ENCODE measurements around the gene FHIP1A.
"Not testable (repeated sequence)": the region's sequence is repeated elsewhere in the genome, so short reads cannot be mapped to it uniquely, and the experiment has no call there.

FHIP1A gene

GRCh38 chr4:151408630-151409469 is at the start of gene FHIP1A:
Gene FHIP1A (plus strand): TSS chr4:151409176. CDS start chr4:151566260, 157,084 bp downstream.
- DNase-seq, result peak; percentile 86

GRCh38 chr4:151359576-151359975 is 49.4 kb upstream of the FHIP1A start:
- DNase-seq, result no peak

- DNase-seq, result no peak
Observed at GRCh38 chr4:151361126-151361525, 47.9 kb upstream of the FHIP1A start.

- no peak for DNase-seq
Observed at GRCh38 chr4:151361966-151362365, 47.0 kb upstream of the FHIP1A start.

GRCh38 chr4:151362404-151363164 is 46.4 kb upstream of the FHIP1A start:
- DNase-seq, result peak; percentile 73

- no peak for DNase-seq
Observed at GRCh38 chr4:151376540-151376939, 32.4 kb upstream of the FHIP1A start.

- DNase-seq, result no peak
Observed at GRCh38 chr4:151389311-151389710, 19.7 kb upstream of the FHIP1A start.

GRCh38 chr4:151389799-151390198 is 19.2 kb upstream of the FHIP1A start:
- DNase-seq, result not testable (repeated sequence)

- DNase-seq, result no peak
Observed at GRCh38 chr4:151395873-151396272, 13.1 kb upstream of the FHIP1A start.

- no peak for DNase-seq
Observed at GRCh38 chr4:151400343-151400742, 8.6 kb upstream of the FHIP1A start.

GRCh38 chr4:151401739-151402138 is 7.2 kb upstream of the FHIP1A start:
- no peak for DNase-seq

GRCh38 chr4:151402145-151402865 is 6.7 kb upstream of the FHIP1A start:
- no peak for DNase-seq

- DNase-seq, result no peak
Observed at GRCh38 chr4:151403656-151404055, 5.3 kb upstream of the FHIP1A start.

GRCh38 chr4:151404802-151405201 is 4.2 kb upstream of the FHIP1A start:
- DNase-seq, result not testable (repeated sequence)

GRCh38 chr4:151407018-151407417 is 2.0 kb upstream of the FHIP1A start:
- no peak for DNase-seq

- DNase-seq, result peak; percentile 47
Observed at GRCh38 chr4:151407466-151408379, 1.3 kb upstream of the FHIP1A start.

GRCh38 chr4:151408380-151408629 is 671 bp upstream of the FHIP1A start:
- no peak for DNase-seq

GRCh38 chr4:151409470-151410313 is 716 bp downstream of the FHIP1A start:
- DNase-seq, result no peak

- no peak for DNase-seq
Observed at GRCh38 chr4:151415978-151416377, 7.0 kb downstream of the FHIP1A start.

GRCh38 chr4:151417164-151417571 is 8.2 kb downstream of the FHIP1A start:
- no peak for DNase-seq

GRCh38 chr4:151417766-151418376 is 8.9 kb downstream of the FHIP1A start:
- no peak for DNase-seq
